H9 (cell line): ENCODE results near the gene BPIFA1. TPM values are rescaled to one million over a fixed set of nuclear protein-coding genes. Genes with fewer than 3 reads are reported as not detected.

Source experiments
- DNase-seq: peaks from one replicate; pipeline ENCODE4 v3.0.0-alpha.2; 2017
- H2AFZ ChIP-seq: one replicate; pipeline ENCODE4 v1.6.1; 2013; ENCODE audit warnings: mild to moderate bottlenecking, low read length, control low read depth, moderate library complexity
- H2AK5ac ChIP-seq: 2 replicates; pipeline ENCODE4 v1.6.1; 2013; ENCODE audit warnings: low read length, control low read depth, mixed read lengths; ENCODE audit not compliant: insufficient read length
- H2BK120ac ChIP-seq: one replicate; pipeline ENCODE4 v1.6.1; 2013; ENCODE audit warnings: low read depth, mild to moderate bottlenecking, low read length, control low read depth, inconsistent platforms; ENCODE audit not compliant: poor library complexity, severe bottlenecking
- H2BK12ac ChIP-seq: 2 replicates; pipeline ENCODE4 v1.6.1; 2013; ENCODE audit warnings: low read length, control low read depth, mixed read lengths, low read depth; ENCODE audit not compliant: insufficient read length
- H2BK15ac ChIP-seq: 2 replicates; pipeline ENCODE4 v1.6.1; 2013; ENCODE audit warnings: low read depth, low read length, control low read depth
- H2BK20ac ChIP-seq: one replicate; pipeline ENCODE4 v1.6.1; 2013; ENCODE audit warnings: low read depth, mild to moderate bottlenecking, low read length, control low read depth, inconsistent platforms; ENCODE audit not compliant: poor library complexity, severe bottlenecking
- H2BK5ac ChIP-seq: 2 replicates; pipeline ENCODE4 v1.6.1; 2013; ENCODE audit warnings: low read length, control low read depth, mixed read lengths; ENCODE audit not compliant: insufficient read length
- H3K14ac ChIP-seq: 2 replicates; pipeline ENCODE4 v1.6.1; 2013; ENCODE audit warnings: low read length, control low read depth; ENCODE audit not compliant: insufficient read depth
- H3K18ac ChIP-seq: 2 replicates; pipeline ENCODE4 v1.6.1; 2013; ENCODE audit warnings: low read depth, mild to moderate bottlenecking, mixed read lengths, low read length, control low read depth; ENCODE audit not compliant: insufficient read length
- H3K23ac ChIP-seq: 2 replicates; pipeline ENCODE4 v1.6.1; 2013; ENCODE audit warnings: low read length, control low read depth, mixed read lengths, low read depth; ENCODE audit not compliant: insufficient read length
- H3K23me2 ChIP-seq: 2 replicates; pipeline ENCODE4 v1.6.1; 2013; ENCODE audit warnings: low read depth, mild to moderate bottlenecking, mixed read lengths, low read length, control low read depth; ENCODE audit not compliant: insufficient read length, poor library complexity, severe bottlenecking
- H3K27ac ChIP-seq: 2 replicates; pipeline ENCODE4 v1.5.1; 2013; ENCODE audit warnings: low read length, control low read depth, mixed read lengths, low read depth; ENCODE audit not compliant: insufficient read length
- H3K27me3 ChIP-seq: 2 replicates; pipeline ENCODE4 v1.6.1; 2013; ENCODE audit warnings: low read length, control low read depth, inconsistent platforms; ENCODE audit not compliant: insufficient read depth
- H3K4ac ChIP-seq: 2 replicates; pipeline ENCODE4 v1.6.1; 2013; ENCODE audit warnings: low read depth, mild to moderate bottlenecking, control low read depth, inconsistent platforms, low read length, moderate library complexity
- H3K4me1 ChIP-seq: 2 replicates; pipeline ENCODE4 v1.6.1; 2013; ENCODE audit warnings: low read length, control low read depth, inconsistent platforms; ENCODE audit not compliant: insufficient read depth
- H3K4me2 ChIP-seq: 2 replicates; pipeline ENCODE4 v1.6.1; 2013; ENCODE audit warnings: low read length, control low read depth, mixed read lengths; ENCODE audit not compliant: insufficient read length, insufficient read depth
- H3K56ac ChIP-seq: 2 replicates; pipeline ENCODE4 v1.6.1; 2013; ENCODE audit warnings: low read depth, mild to moderate bottlenecking, mixed read lengths, low read length, control low read depth; ENCODE audit not compliant: insufficient read length
- H3K79me1 ChIP-seq: 2 replicates; pipeline ENCODE4 v1.6.1; 2013; ENCODE audit warnings: low read depth, mild to moderate bottlenecking, moderate library complexity, low read length, control low read depth, inconsistent platforms; ENCODE audit not compliant: insufficient read depth, poor library complexity, severe bottlenecking
- H3K79me2 ChIP-seq: 2 replicates; pipeline ENCODE4 v1.6.1; 2013; ENCODE audit warnings: low read length, control low read depth, inconsistent platforms; ENCODE audit not compliant: insufficient read depth
- H3K9ac ChIP-seq: 2 replicates; pipeline ENCODE4 v1.6.1; 2013; ENCODE audit warnings: low read length, control low read depth, mixed read lengths; ENCODE audit not compliant: insufficient read length; ENCODE audit errors: extremely low read depth
- H3K9me3 ChIP-seq: one replicate; pipeline ENCODE4 v1.6.1; 2013; ENCODE audit warnings: low read depth, low read length, inconsistent platforms; ENCODE audit not compliant: control insufficient read depth
- H3T11ph ChIP-seq: one replicate; pipeline ENCODE4 v1.6.1; 2013; ENCODE audit warnings: mild to moderate bottlenecking, low read length, control low read depth, inconsistent platforms
- H4K20me1 ChIP-seq: one replicate; pipeline ENCODE4 v1.6.1; 2013; ENCODE audit not compliant: control insufficient read depth, insufficient read length, insufficient read depth
- H4K5ac ChIP-seq: 2 replicates; pipeline ENCODE4 v1.6.1; 2013; ENCODE audit warnings: low read depth, mild to moderate bottlenecking, mixed read lengths, low read length, control low read depth; ENCODE audit not compliant: insufficient read length
- H4K8ac ChIP-seq: replicated peaks from 2 replicates; pipeline ENCODE4 v1.6.1; 2013; ENCODE audit warnings: low read length, control low read depth, mixed read lengths, low read depth; ENCODE audit not compliant: insufficient read length
- H4K91ac ChIP-seq: 2 replicates; pipeline ENCODE4 v1.6.1; 2013; ENCODE audit warnings: low read depth, mild to moderate bottlenecking, moderate library complexity, mixed read lengths, low read length, control low read depth; ENCODE audit not compliant: insufficient read length
- H3K27ac Mint-ChIP-seq, 3 experiments: 2 replicates in 2 of 3; 3 replicates in 1 of 3; pipeline ENCODE4 v1.8.0; 2020 to 2021; ENCODE audit warnings: mixed read lengths in 3 of 3, mild to moderate bottlenecking in 1 of 3, moderate library complexity in 1 of 3
- H3K27me3 Mint-ChIP-seq: 2 replicates; pipeline ENCODE4 v1.8.0; 2021; ENCODE audit warnings: low read depth, mild to moderate bottlenecking, moderate library complexity, mixed read lengths
- H3K36me3 Mint-ChIP-seq, 3 experiments: 2 replicates in 2 of 3; 3 replicates in 1 of 3; pipeline ENCODE4 v1.8.0; 2020 to 2021; ENCODE audit warnings: low read depth in 3 of 3, mixed read lengths in 3 of 3; ENCODE audit not compliant: insufficient read depth in 1 of 3
- H3K4me1 Mint-ChIP-seq, 2 experiments: 2 replicates each; pipeline ENCODE4 v1.8.0; 2020; ENCODE audit warnings: mixed read lengths in 2 of 2
- H3K4me3 Mint-ChIP-seq, 2 experiments: 2 replicates in 1 of 2; 3 replicates in 1 of 2; pipeline ENCODE4 v1.8.0; 2020 to 2021; ENCODE audit warnings: mild to moderate bottlenecking in 2 of 2, mixed read lengths in 2 of 2, moderate library complexity in 1 of 2
- H3K9me3 Mint-ChIP-seq, 2 experiments: 2 replicates in 1 of 2; 3 replicates in 1 of 2; pipeline ENCODE4 v1.8.0; 2020; ENCODE audit warnings: mild to moderate bottlenecking in 2 of 2, mixed read lengths in 2 of 2, moderate library complexity in 1 of 2
- WGBS: extraction: QIAGEN DNeasy Blood & Tissue Kit; methylation state at CpG from one replicate; pipeline ENCODE4 v1.1.7; 2013; ENCODE audit warnings: missing lambda C conversion rate, low lambda C conversion rate, mixed read lengths; ENCODE audit not compliant: insufficient read length; ENCODE audit errors: extremely low coverage; 5-methylcytosine and 5-hydroxymethylcytosine counted together
- total RNA-seq: library from RNA; stranded (reverse); gene quantifications from 2 replicates; pipeline ENCODE4 v1.2.1, GENCODE V29; 2021
- TF ChIP-seq, protein P1 (sequence below): fragments of 200-600 bp; sonication (generic); conservative IDR thresholded peaks from 3 replicates; pipeline ENCODE4 v1.8.0; 2021; ENCODE audit warnings: antibody characterized with exemption, mild to moderate bottlenecking

Gene BPIFA1
- total RNA-seq, 1 experiment from 2014 or later = not detected

DNA sequence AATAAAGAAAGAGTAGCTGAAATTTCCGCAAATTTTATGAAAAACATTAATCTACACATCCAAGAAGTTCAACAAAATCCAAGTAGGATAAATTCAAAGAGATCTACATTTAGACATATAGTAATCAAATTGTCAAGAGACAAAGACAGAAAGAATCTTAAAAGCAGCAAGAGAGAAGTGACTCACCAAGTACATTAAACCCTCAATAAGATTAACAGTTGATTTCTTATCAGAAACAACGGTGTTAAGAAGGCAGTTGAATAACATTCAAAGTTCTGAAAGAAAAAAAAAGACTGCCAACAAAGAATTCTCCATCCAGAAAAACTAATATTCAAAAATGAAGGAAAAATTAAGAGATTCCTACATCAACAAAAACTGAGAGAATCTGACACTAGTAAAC, 19.2 kb downstream of the BPIFA1 start:
- Mint-ChIP-seq H3K4me1 (peaks cover 4% of the 10 kb centered on the region in 2 experiments; a peak in 3 of 4 replicates), H3K36me3 (no peaks in the 10 kb centered on the region), H3K27me3 (peaks cover 3% of the 10 kb centered on the region; the same call in 1 of the 2 replicates), H3K27ac (no peak overlapping the region), H3K9me3 (no peaks in the 10 kb centered on the region; a peak in 1 of 5 replicates), H3K4me3 (no peak overlapping the region)
- H2AFZ ChIP-seq = no peak overlapping the region
- H3K4me2 ChIP-seq = no peak overlapping the region
- TF ChIP-seq, protein P1, sequence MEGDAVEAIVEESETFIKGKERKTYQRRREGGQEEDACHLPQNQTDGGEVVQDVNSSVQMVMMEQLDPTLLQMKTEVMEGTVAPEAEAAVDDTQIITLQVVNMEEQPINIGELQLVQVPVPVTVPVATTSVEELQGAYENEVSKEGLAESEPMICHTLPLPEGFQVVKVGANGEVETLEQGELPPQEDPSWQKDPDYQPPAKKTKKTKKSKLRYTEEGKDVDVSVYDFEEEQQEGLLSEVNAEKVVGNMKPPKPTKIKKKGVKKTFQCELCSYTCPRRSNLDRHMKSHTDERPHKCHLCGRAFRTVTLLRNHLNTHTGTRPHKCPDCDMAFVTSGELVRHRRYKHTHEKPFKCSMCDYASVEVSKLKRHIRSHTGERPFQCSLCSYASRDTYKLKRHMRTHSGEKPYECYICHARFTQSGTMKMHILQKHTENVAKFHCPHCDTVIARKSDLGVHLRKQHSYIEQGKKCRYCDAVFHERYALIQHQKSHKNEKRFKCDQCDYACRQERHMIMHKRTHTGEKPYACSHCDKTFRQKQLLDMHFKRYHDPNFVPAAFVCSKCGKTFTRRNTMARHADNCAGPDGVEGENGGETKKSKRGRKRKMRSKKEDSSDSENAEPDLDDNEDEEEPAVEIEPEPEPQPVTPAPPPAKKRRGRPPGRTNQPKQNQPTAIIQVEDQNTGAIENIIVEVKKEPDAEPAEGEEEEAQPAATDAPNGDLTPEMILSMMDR = no peak
- no peak overlapping the region for H2BK120ac ChIP-seq
- no peak overlapping the region for H3K9ac ChIP-seq
- H2BK20ac ChIP-seq = no peak overlapping the region
- H2BK12ac ChIP-seq = no peak overlapping the region
- no peaks in the 10 kb centered on the region for H3K9me3 ChIP-seq
- no peak for DNase-seq
- H2BK5ac ChIP-seq = no peak overlapping the region
- no peaks in the 10 kb centered on the region for H3K23me2 ChIP-seq
- H2BK15ac ChIP-seq = no peak overlapping the region
- no peak overlapping the region for H3K14ac ChIP-seq
- no peak overlapping the region for H3K56ac ChIP-seq
- H3K27ac ChIP-seq = no peak overlapping the region
- no peak overlapping the region for H4K8ac ChIP-seq
- no CpG with 5 or more reads among the region's 2 CpGs for WGBS
- H4K20me1 ChIP-seq = no peaks in the 10 kb centered on the region
- no peaks in the 10 kb centered on the region for H3K4me1 ChIP-seq
- no peak overlapping the region for H3K23ac ChIP-seq
- H3K79me1 ChIP-seq = no peaks in the 10 kb centered on the region
- no peaks in the 10 kb centered on the region for H3K79me2 ChIP-seq
- no peaks in the 10 kb centered on the region for H3K27me3 ChIP-seq
- no peak overlapping the region for H4K91ac ChIP-seq
- H2AK5ac ChIP-seq = no peak overlapping the region
- H4K5ac ChIP-seq = no peak overlapping the region
- H3K4ac ChIP-seq = no peak overlapping the region
- H3K18ac ChIP-seq = no peak overlapping the region
- H3T11ph ChIP-seq = no peak overlapping the region
